Mucosa of descending colon (tissue), 3 donors: ENCODE results near the gene MGARP. TPM values are rescaled to one million over a fixed set of nuclear protein-coding genes. Genes with fewer than 3 reads are reported as not detected.
A peak's percentile ranks its signal among the peaks of the same experiment; 100 is the strongest.
"Not testable (repeated sequence)": the region's sequence is repeated elsewhere in the genome, so short reads cannot be mapped to it uniquely, and the experiment has no call there.

Experiments
- ATAC-seq: fragments of 200-7000 bp; cut with Tn5 transposase; one replicate; pipeline ENCODE4 v1.9.1; 2020; ENCODE audit warnings: mild to moderate bottlenecking, moderate library complexity
- DNase-seq, 3 donors: peaks; one replicate each; pipeline ENCODE4 v3.0.0-alpha.2; 2020
- H3K36me3 ChIP-seq: fragments of 200-600 bp; one replicate; pipeline ENCODE4 v1.8.0; 2021; ENCODE audit warnings: low read depth, mild to moderate bottlenecking
- H3K4me1 ChIP-seq: fragments of 200-600 bp; one replicate; pipeline ENCODE4 v1.8.0; 2021; ENCODE audit warnings: low read depth, mild to moderate bottlenecking
- H3K4me3 ChIP-seq: fragments of 200-600 bp; one replicate; pipeline ENCODE4 v1.8.0; 2021; ENCODE audit warnings: mild to moderate bottlenecking
- H3K9me3 ChIP-seq: fragments of 200-600 bp; one replicate; pipeline ENCODE4 v1.8.0; 2021; ENCODE audit warnings: mild to moderate bottlenecking
- CTCF ChIP-seq: fragments of 200-600 bp; IDR thresholded peaks from one replicate; pipeline ENCODE4 v1.8.0; 2022; ENCODE audit warnings: antibody characterized with exemption, mild to moderate bottlenecking
- intact Hi-C, 2 donors: fragments of 100-400 bp; cut with DNase I in 1 of 2; cut with micrococcal nuclease in 1 of 2; formaldehyde crosslinking; loops; one replicate each; pipeline versions ENCODE4 v1.11.0 to v1.11.1; 2022; cut with DNase I, micrococcal nuclease
- long read RNA-seq, 2 donors: library from polyadenylated mRNA; unstranded; transcript quantifications; one replicate each; pipeline ENCODE4 v2.0.0, GENCODE V29; 2019 to 2021
- total RNA-seq, 3 donors: library from RNA; stranded (reverse); fragmentation: NEBNext Ultra II Directional in 2 of 3; extraction: Animal tissue kit (Norgen Biotek cat#: 25700) in 2 of 3; gene quantifications; one replicate each; pipeline versions ENCODE4 v1.2.1 to v1.2.4, GENCODE V29; 2021 to 2023
- donor health status: DM: no; HTN: no; CAD: no; lungs with moderate emphysema.
- donor health status: DM: no; HTN: no; CAD: no.
- donor health status: DM: no; HTN: yes; CAD: no.

Gene MGARP
- total RNA-seq, result under 1 TPM in 2 of 3 donors, not detected in 1; 0.29 to 0.73 TPM
- long read RNA-seq, donor 1, result 0 reads
- long read RNA-seq, donor 2, result 0 reads

GRCh38 chr4:139279760-139280620 lies at the start of gene MGARP:
Gene MGARP (minus strand): TSS chr4:139280225. CDS start chr4:139280158, 67 bp downstream.
- DNase-seq, result no peak
- TF ChIP-seq CTCF, result no peak
- peak; percentile 55 for ATAC-seq
- Histone ChIP-seq H3K4me1 (peaks cover 13% of the 10 kb centered on the region), H3K9me3 (no peaks in the 10 kb centered on the region), H3K4me3 (no peak within 1 kb of the TSS), H3K36me3 (no peaks in the 10 kb centered on the region)
- intact Hi-C loops, result no loop called here

GRCh38 chr4:139329665-139330200 lies 49.7 kb upstream of the MGARP start:
- Histone ChIP-seq H3K4me3 (no peak overlapping the region), H3K9me3 (no peaks in the 10 kb centered on the region), H3K4me1 (no peaks in the 10 kb centered on the region), H3K36me3 (no peaks in the 10 kb centered on the region)
- DNase-seq (no peak), ATAC-seq (no peak)
- TF ChIP-seq CTCF, result no peak
- intact Hi-C loops, result no loop called here

GRCh38 chr4:139324620-139325019 lies 44.6 kb upstream of the MGARP start:
- Histone ChIP-seq H3K4me1 (peaks cover 12% of the 10 kb centered on the region), H3K9me3 (no peaks in the 10 kb centered on the region), H3K36me3 (no peaks in the 10 kb centered on the region), H3K4me3 (no peak overlapping the region)
- no peak for TF ChIP-seq CTCF
- ATAC-seq (no peak), DNase-seq (no peak)
- intact Hi-C loops, result no loop called here

GRCh38 chr4:139322541-139322940 lies 42.5 kb upstream of the MGARP start:
- peaks cover 12% of the 10 kb centered on the region for H3K4me1 ChIP-seq
- H3K4me3 ChIP-seq, DNase-seq, intact Hi-C loops, H3K9me3 ChIP-seq, ATAC-seq, H3K36me3 ChIP-seq: not testable (repeated sequence)

GRCh38 chr4:139322070-139322469 lies 42.0 kb upstream of the MGARP start:
- H3K4me3 ChIP-seq, intact Hi-C loops, H3K9me3 ChIP-seq, ATAC-seq, DNase-seq, H3K36me3 ChIP-seq: not testable (repeated sequence)
- H3K4me1 ChIP-seq, result peaks cover 12% of the 10 kb centered on the region

GRCh38 chr4:139319571-139319970 lies 39.5 kb upstream of the MGARP start:
- Histone ChIP-seq H3K36me3 (no peaks in the 10 kb centered on the region), H3K4me3 (no peak overlapping the region), H3K9me3 (no peaks in the 10 kb centered on the region), H3K4me1 (peaks cover 15% of the 10 kb centered on the region)
- ATAC-seq, result no peak
- no peak for TF ChIP-seq CTCF
- DNase-seq, result no peak
- intact Hi-C loops, result no loop called here
